WTC11 (cell line): ENCODE results near the gene IFNG-AS1. TPM values are rescaled to one million over a fixed set of nuclear protein-coding genes. Genes with fewer than 3 reads are reported as not detected.

Source experiments
- ATAC-seq: fragments of 200-7000 bp; cut with Tn5 transposase; 2 replicates; pipeline ENCODE4 v1.10.0; 2021; ENCODE audit warnings: mild to moderate bottlenecking, moderate library complexity
- CTCF ChIA-PET: fragments of 300-600 bp; sonication (Branson Sonifier 250); formaldehyde crosslinking; loops from one replicate; lab custom pipeline; 2021; ENCODE audit warnings: antibody characterized with exemption; lab: Charles Lee
- POLR2A ChIA-PET: fragments of 350-600 bp; sonication (Branson Sonifier 250); formaldehyde crosslinking; loops from one replicate; lab custom pipeline; 2021; ENCODE audit warnings: antibody characterized with exemption; lab: Charles Lee
- DNase-seq: peaks from one replicate; pipeline ENCODE4 v3.0.0; 2021; ENCODE audit warnings: low spot score
- H3K27ac Mint-ChIP-seq: 2 replicates; pipeline ENCODE4 v1.8.0; 2021; ENCODE audit warnings: mixed read lengths
- H3K27me3 Mint-ChIP-seq: 2 replicates; pipeline ENCODE4 v1.8.0; 2021; ENCODE audit warnings: low read depth, mild to moderate bottlenecking, moderate library complexity, mixed read lengths
- H3K36me3 Mint-ChIP-seq: 2 replicates; pipeline ENCODE4 v1.8.0; 2021; ENCODE audit warnings: mixed read lengths
- H3K4me1 Mint-ChIP-seq: 2 replicates; pipeline ENCODE4 v1.8.0; 2022; ENCODE audit warnings: mixed read lengths
- H3K4me3 Mint-ChIP-seq: 2 replicates; pipeline ENCODE4 v1.8.0; 2021; ENCODE audit warnings: mild to moderate bottlenecking, moderate library complexity, mixed read lengths
- H3K9me3 Mint-ChIP-seq: 2 replicates; pipeline ENCODE4 v1.8.0; 2021; ENCODE audit warnings: mixed read lengths
- AFF4 ChIP-seq: sonication (generic); formaldehyde crosslinking; IDR thresholded peaks from 2 replicates; pipeline ENCODE4 v1.8.1; 2023; ENCODE audit warnings: mild to moderate bottlenecking, missing genetic modification reagents, borderline replicate concordance
- ATF6 ChIP-seq: sonication (generic); formaldehyde crosslinking; IDR thresholded peaks from 2 replicates; pipeline ENCODE4 v1.8.1; 2023; ENCODE audit warnings: mild to moderate bottlenecking, missing genetic modification reagents
- E2F4 ChIP-seq: sonication (generic); formaldehyde crosslinking; IDR thresholded peaks from 2 replicates; pipeline ENCODE4 v1.8.1; 2022; ENCODE audit warnings: low read depth, mild to moderate bottlenecking, moderate library complexity, missing genetic modification reagents, borderline replicate concordance
- ELF4 ChIP-seq: sonication (generic); formaldehyde crosslinking; IDR thresholded peaks from 2 replicates; pipeline ENCODE4 v1.8.1; 2022; ENCODE audit warnings: low read depth, mild to moderate bottlenecking, moderate library complexity, missing genetic modification reagents
- FOXP4 ChIP-seq: sonication (generic); formaldehyde crosslinking; IDR thresholded peaks from 2 replicates; pipeline ENCODE4 v1.8.0; 2022; ENCODE audit warnings: mild to moderate bottlenecking, missing genetic modification reagents
- HMGA2 ChIP-seq: fragments of 250-450 bp; sonication (Bioruptor Pico); IDR thresholded peaks from 2 replicates; pipeline ENCODE4 v1.4.0; 2021; ENCODE audit warnings: mild to moderate bottlenecking, moderate library complexity
- JUN ChIP-seq: sonication (generic); formaldehyde crosslinking; IDR thresholded peaks from 2 replicates; pipeline ENCODE4 v1.8.0; 2023; ENCODE audit warnings: mild to moderate bottlenecking, missing genetic modification reagents
- KAT7 ChIP-seq: sonication (generic); formaldehyde crosslinking; IDR thresholded peaks from 2 replicates; pipeline ENCODE4 v1.8.1; 2023; ENCODE audit warnings: missing genetic modification reagents, mild to moderate bottlenecking, borderline replicate concordance
- PRDM15 ChIP-seq: sonication (generic); formaldehyde crosslinking; IDR thresholded peaks from 2 replicates; pipeline ENCODE4 v1.8.0; 2022; ENCODE audit warnings: missing genetic modification reagents
- RELA ChIP-seq: sonication (generic); formaldehyde crosslinking; IDR thresholded peaks from 2 replicates; pipeline ENCODE4 v1.8.1; 2022; ENCODE audit warnings: missing genetic modification reagents, mild to moderate bottlenecking, borderline replicate concordance
- SMAD3 ChIP-seq: sonication (generic); formaldehyde crosslinking; IDR thresholded peaks from 2 replicates; pipeline ENCODE4 v1.8.0; 2022; ENCODE audit warnings: missing genetic modification reagents, mild to moderate bottlenecking, borderline replicate concordance
- SMAD4 ChIP-seq: sonication (generic); formaldehyde crosslinking; IDR thresholded peaks from 2 replicates; pipeline ENCODE4 v1.8.0; 2022; ENCODE audit warnings: mild to moderate bottlenecking, missing genetic modification reagents
- SOX15 ChIP-seq: fragments of 250-450 bp; sonication (Bioruptor Pico); IDR thresholded peaks from 2 replicates; pipeline ENCODE4 v1.9.0; 2021; ENCODE audit warnings: mild to moderate bottlenecking
- TEAD1 ChIP-seq: sonication (generic); formaldehyde crosslinking; IDR thresholded peaks from 2 replicates; pipeline ENCODE4 v1.8.0; 2022; ENCODE audit warnings: mild to moderate bottlenecking, missing genetic modification reagents
- TEAD4 ChIP-seq: sonication (generic); formaldehyde crosslinking; IDR thresholded peaks from 2 replicates; pipeline ENCODE4 v1.8.0; 2022; ENCODE audit warnings: mild to moderate bottlenecking, missing genetic modification reagents
- ZBTB21 ChIP-seq: sonication (generic); formaldehyde crosslinking; IDR thresholded peaks from 2 replicates; pipeline ENCODE4 v1.8.1; 2023; ENCODE audit warnings: mild to moderate bottlenecking, missing genetic modification reagents, borderline replicate concordance
- ZBTB43 ChIP-seq: sonication (generic); formaldehyde crosslinking; IDR thresholded peaks from 2 replicates; pipeline ENCODE4 v1.8.1; 2023; ENCODE audit warnings: mild to moderate bottlenecking, missing genetic modification reagents
- ZMAT4 ChIP-seq: fragments of 250-450 bp; sonication (Bioruptor Pico); IDR thresholded peaks from 2 replicates; pipeline ENCODE4 v1.9.0; 2021; ENCODE audit warnings: mild to moderate bottlenecking
- ZNF416 ChIP-seq: fragments of 250-450 bp; sonication (Bioruptor Pico); IDR thresholded peaks from 2 replicates; pipeline ENCODE4 v1.9.0; 2021; ENCODE audit warnings: mild to moderate bottlenecking, inconsistent platforms
- ZNF671 ChIP-seq: fragments of 250-450 bp; sonication (Bioruptor Pico); IDR thresholded peaks from 2 replicates; pipeline ENCODE4 v1.8.0; 2021; ENCODE audit warnings: mild to moderate bottlenecking
- total RNA-seq: library from RNA; stranded (reverse); gene quantifications from 3 replicates; pipeline ENCODE4 v1.2.3, GENCODE V29; 2021

Gene IFNG-AS1
- total RNA-seq, 1 experiment from 2014 or later = not detected

GRCh38 chr12:68063900-68064590 is 74.8 kb downstream of the IFNG-AS1 start:
- Mint-ChIP-seq H3K27me3 (peaks cover 5% of the 10 kb centered on the region), H3K36me3 (peaks cover 23% of the 10 kb centered on the region), H3K4me1 (no peaks in the 10 kb centered on the region), H3K4me3 (no peak overlapping the region), H3K27ac (no peak overlapping the region), H3K9me3 (peaks cover 73% of the 10 kb centered on the region)
- no peak for DNase-seq
- TF ChIP-seq ZNF671 (CRISPR knock-in tag) (no peak), ELF4 (CRISPR knock-in tag) (no peak), AFF4 (CRISPR knock-in tag) (no peak), TEAD4 (CRISPR knock-in tag) (no peak), ZNF416 (CRISPR knock-in tag) (no peak), SOX15 (CRISPR knock-in tag) (no peak), ZBTB43 (no peak)
- ChIA-PET CTCF (interaction anchor here (1.4 kb wide), 1 partner anchor 94 kb away, joined by 5 read pairs; no protein-coding TSS in a partner anchor), POLR2A (interaction anchor here (0.6 kb wide), 1 partner anchor 281 kb away, joined by 3 read pairs; no protein-coding TSS in a partner anchor)
- no peak for ATAC-seq

GRCh38 chr12:68065163-68065562 is 75.9 kb downstream of the IFNG-AS1 start:
- Mint-ChIP-seq H3K27ac (no peak overlapping the region), H3K4me1 (no peaks in the 10 kb centered on the region), H3K27me3 (peaks cover 11% of the 10 kb centered on the region), H3K36me3 (peaks cover 14% of the 10 kb centered on the region), H3K9me3 (peaks cover 66% of the 10 kb centered on the region), H3K4me3 (no peak overlapping the region)
- ChIA-PET POLR2A (no interaction called here), CTCF (interaction anchor here (0.6 kb wide), 1 partner anchor 84 kb away, joined by 3 read pairs; no protein-coding TSS in a partner anchor)
- DNase-seq (no peak), ATAC-seq (no peak)
- TF ChIP-seq RELA (CRISPR knock-in tag) = no peak
- TF ChIP-seq ZMAT4 = no peak
- TF ChIP-seq ZBTB21 (CRISPR knock-in tag) = no peak
- no peak for TF ChIP-seq E2F4 (CRISPR knock-in tag)
- TF ChIP-seq HMGA2 (CRISPR knock-in tag) = no peak
- TF ChIP-seq SMAD4 = no peak
- TF ChIP-seq TEAD1 (CRISPR knock-in tag) = no peak
- TF ChIP-seq SMAD3 (CRISPR knock-in tag) = no peak
- no peak for TF ChIP-seq KAT7 (CRISPR knock-in tag)
- TF ChIP-seq ATF6 = no peak
- TF ChIP-seq FOXP4 (CRISPR knock-in tag) = no peak
- TF ChIP-seq PRDM15 (CRISPR knock-in tag) = no peak
- no peak for TF ChIP-seq JUN (CRISPR knock-in tag)
